Muscle of back (tissue), 13 donors: Measurements from ENCODE around the gene TAMM41. TPM values are rescaled to one million over a fixed set of nuclear protein-coding genes. Genes with fewer than 3 reads are reported as not detected.
"Not testable (repeated sequence)": the region's sequence is repeated elsewhere in the genome, so short reads cannot be mapped to it uniquely, and the experiment has no call there.

Experiments used
- DNase-seq, 3 donors: peaks; one replicate each; pipeline versions ENCODE4 v3.0.0 to v3.0.0-alpha.2; 2013
- long read RNA-seq, 9 donors: transcript quantifications; one replicate each; lab custom pipeline, GENCODE V29; 2026
- polyA plus RNA-seq, 10 donors: library from polyadenylated mRNA; unstranded; fragments of 120-200 nt; gene quantifications; one replicate each; pipeline ENCODE4 v1.2.1, GENCODE V29; 2013; ENCODE audit not compliant: insufficient read length in 10 of 10

Gene TAMM41, protein sequence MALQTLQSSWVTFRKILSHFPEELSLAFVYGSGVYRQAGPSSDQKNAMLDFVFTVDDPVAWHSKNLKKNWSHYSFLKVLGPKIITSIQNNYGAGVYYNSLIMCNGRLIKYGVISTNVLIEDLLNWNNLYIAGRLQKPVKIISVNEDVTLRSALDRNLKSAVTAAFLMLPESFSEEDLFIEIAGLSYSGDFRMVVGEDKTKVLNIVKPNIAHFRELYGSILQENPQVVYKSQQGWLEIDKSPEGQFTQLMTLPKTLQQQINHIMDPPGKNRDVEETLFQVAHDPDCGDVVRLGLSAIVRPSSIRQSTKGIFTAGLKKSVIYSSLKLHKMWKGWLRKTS
- polyA plus RNA-seq: 10 to 100 TPM; 11.3 to 16.7 (median 13.0) TPM
- long read RNA-seq, donor 1, partial matches to known transcripts: 0 of 1 reads
- long read RNA-seq, donor 1, other reads (novel, unspliced or antisense): 0 of 1 reads
- long read RNA-seq, donor 2, partial matches to known transcripts: 0 of 2 reads
- long read RNA-seq, donor 2, other reads (novel, unspliced or antisense): 0 of 2 reads
- long read RNA-seq, donor 3: 0 reads
- long read RNA-seq, donor 4, partial matches to known transcripts: 0 of 2 reads
- long read RNA-seq, donor 4, other reads (novel, unspliced or antisense): 0 of 2 reads
- long read RNA-seq, donor 5, partial matches to known transcripts: 0 of 3 reads
- long read RNA-seq, donor 5, other reads (novel, unspliced or antisense): 0 of 3 reads
- long read RNA-seq, donor 6, partial matches to known transcripts: 0 of 2 reads
- long read RNA-seq, donor 6, other reads (novel, unspliced or antisense): 0 of 2 reads
- long read RNA-seq, donor 7: 0 reads
- long read RNA-seq, donor 8, partial matches to known transcripts: 0 of 3 reads
- long read RNA-seq, donor 8, other reads (novel, unspliced or antisense): 0 of 3 reads
- long read RNA-seq, donor 9, partial matches to known transcripts: 0 of 2 reads
- long read RNA-seq, donor 9, other reads (novel, unspliced or antisense): 0 of 2 reads

DNA sequence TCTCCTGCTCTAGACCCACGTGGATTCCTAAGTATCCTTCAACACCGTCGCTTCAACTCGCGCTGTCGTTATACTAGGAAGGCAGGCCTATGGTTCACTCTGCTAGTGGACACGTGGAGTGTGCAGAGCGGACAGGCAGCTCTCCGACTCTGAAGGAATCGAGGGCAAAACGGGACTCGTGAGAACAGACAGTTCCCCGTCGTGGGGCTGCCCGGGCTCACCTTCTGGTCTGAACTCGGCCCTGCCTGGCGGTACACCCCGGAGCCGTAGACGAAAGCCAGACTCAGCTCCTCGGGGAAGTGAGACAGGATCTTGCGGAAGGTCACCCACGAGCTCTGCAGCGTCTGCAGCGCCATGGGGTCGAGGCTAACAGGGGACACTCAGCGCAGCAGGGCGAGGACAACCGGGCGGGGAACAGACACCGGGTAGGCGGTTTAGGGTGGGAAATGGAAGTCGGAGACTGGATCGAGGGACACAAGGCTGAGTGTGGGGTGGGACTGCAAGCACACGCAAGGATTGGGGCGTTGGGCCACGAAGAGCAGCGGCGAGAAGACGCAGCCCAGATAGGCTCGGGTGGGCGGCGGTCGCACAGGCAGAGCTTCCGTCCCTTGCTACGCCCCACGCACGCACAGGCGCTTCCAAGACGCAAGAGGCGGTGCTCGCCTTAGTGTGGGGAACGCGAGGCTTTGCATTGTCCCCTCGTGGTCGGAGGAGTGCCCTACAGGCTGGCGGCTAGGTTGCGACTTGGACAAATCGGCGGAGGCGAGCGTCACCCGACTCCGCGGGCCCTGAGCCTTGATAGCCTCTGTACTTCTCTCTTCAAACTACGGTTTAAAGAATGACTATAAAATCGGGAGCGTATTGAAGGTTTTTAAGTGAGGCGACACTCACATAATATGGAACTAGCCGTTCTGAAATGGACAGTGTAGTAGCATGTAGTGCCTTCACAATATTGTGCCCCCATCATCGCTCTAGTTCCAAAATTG is at the start of gene TAMM41:
TAMM41 (minus strand) TSS at position 605 of the 986 bp plus-strand sequence; CDS start at position 356, 249 bp downstream.
- DNase-seq: peak; percentile 88 to 96 (median 90)

DNA sequence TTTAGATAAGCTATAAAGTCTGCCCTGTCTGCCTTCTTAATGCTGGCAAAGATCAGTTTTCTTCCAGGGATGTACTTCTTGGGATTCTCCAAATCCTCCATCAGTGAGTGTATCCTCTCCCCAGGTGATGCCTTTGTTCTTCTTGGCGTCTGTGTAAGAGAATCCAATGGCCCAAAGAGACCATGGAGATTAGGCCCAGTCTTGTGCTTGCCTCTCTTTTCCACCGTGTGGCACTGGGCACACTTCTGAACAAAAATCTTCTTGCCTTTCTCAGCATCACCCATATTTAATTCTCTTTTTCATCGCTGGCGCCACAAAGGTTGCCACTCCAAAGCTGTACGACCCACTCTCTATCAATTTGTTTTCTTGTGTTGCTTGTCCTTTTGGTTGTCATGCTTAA is 32.2 kb upstream of the TAMM41 start:
- DNase-seq: no peak

DNA sequence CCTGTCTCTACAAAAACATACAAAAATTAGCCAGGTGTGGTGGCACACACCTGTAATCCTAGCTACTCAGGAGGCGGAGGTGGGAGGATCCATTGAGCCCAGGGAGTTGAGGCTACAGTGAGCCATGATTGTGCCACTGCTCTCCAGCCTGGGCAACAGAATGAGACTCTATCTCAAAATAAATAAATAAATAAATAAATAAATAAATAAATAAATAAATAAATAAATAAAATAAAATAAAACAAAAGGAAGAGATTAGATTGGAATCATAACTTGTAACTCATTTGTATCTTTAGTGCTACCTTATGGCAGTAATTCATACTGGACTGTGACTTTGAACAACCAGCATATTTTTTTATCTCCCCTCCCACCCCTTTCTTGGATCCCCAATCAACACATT is 28.0 kb upstream of the TAMM41 start:
- DNase-seq: not testable (repeated sequence)

DNA sequence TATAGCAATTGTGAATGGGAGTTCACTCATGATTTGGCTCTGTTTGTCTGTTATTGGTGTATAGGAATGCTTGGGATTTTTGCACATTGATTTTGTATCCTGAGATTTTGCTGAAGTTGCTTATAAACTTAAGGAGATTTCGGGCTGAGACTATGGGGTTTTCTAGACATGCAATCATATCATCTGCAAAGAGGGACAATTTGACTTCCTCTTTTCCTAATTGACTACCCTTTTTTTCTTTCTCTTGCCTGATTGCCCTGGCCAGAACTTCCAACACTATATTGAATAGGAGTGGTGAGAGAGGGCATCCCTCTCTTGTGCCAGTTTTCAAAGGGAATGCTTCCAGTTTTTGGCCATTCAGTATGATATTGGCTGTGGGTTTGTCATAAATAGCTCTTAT is 17.1 kb upstream of the TAMM41 start:
- not testable (repeated sequence) for DNase-seq

DNA sequence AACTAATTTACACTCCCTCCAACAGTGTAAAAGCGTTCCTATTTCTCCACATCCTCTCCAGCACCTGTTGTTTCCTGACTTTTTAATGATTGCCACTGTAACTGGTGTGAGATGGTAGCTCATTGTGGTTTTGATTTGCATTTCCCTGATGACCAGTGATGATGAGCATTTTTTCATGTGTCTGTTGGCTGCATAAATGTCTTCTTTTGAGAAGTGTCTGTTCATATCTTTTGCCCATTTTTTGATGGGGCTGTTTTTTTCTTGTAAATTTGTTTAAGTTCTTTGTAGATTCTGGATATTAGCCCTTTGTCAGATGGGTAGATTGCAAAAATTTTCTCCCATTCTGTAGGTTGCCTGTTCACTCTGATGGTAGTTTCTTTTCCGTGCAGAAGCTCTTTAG is 15.9 kb upstream of the TAMM41 start:
- DNase-seq: not testable (repeated sequence)

DNA sequence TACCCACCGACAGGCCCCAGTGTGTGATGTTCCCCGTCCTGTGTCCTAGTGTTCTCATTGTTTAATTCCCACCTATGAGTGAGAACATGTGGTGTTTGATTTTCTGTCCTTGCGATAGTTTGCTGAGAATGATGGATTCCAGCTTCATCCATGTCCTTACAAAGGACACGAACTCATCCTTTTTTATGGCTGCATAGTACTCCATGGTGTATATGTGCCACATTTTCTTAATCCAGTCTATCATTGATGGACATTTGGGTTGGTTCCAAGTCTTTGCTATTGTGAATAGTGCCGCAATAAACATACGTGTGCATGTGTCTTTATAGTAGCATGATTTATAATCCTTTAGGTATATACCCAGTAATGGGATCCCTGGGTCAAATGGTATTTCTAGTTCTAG is 15.5 kb upstream of the TAMM41 start:
- not testable (repeated sequence) for DNase-seq

DNA sequence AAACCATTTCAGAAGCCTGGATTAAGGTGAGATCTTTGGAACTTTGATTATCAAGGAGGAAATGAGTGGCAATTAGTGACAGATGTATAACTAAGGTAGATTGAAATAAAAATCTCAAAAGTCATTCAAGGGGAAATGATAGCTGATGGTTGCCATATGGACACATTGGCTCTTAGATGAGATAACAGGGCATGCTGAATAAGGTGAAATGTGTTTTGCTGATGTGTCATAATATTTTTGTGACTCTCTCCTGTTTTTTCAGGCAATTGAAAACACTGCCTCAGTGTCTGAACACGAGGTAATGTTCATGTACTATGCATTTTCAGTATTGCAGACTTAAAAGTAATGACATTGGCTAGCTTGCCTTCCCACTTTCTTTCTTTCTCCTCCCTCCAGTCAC is 13.5 kb upstream of the TAMM41 start:
- not testable (repeated sequence) for DNase-seq

DNA sequence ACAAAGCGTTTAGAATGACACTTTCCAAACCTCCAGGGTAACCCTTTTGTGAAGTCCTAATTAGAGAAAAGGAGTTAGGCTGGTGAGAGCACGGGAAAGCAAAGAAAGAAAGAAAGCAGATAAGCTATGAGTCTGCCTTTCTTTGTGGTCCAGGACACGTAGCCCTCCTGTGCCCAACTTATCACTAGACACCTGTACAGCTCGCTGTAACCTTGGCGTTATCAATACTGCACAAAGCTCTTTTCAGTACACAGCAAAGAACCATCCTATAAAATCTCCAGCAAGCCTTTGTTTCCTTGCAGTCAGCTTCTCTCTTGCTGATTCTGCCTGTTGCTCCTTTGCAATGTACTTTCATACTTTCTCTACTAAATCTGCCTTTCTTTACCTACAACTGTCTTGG is 6.8 kb upstream of the TAMM41 start:
- DNase-seq: no peak

DNA sequence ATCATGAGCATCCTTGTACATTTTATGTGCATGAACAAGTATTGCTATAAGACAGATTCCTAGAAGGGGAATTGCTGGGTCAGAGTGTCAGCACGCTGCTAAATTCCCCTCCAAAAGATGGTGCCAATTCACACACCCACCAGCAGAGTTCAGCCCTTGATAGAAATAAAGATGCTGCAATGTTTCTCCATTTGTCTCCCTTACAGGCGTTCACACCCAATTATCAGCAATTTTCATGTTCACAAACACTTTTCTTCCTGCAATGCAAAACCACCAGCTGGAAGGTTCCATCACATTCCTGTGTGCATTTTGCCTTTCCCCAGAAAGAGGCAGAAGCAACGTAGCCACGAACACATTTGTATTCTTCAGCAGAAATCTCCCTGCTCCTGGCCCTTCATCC is 3.3 kb upstream of the TAMM41 start:
- DNase-seq: no peak

DNA sequence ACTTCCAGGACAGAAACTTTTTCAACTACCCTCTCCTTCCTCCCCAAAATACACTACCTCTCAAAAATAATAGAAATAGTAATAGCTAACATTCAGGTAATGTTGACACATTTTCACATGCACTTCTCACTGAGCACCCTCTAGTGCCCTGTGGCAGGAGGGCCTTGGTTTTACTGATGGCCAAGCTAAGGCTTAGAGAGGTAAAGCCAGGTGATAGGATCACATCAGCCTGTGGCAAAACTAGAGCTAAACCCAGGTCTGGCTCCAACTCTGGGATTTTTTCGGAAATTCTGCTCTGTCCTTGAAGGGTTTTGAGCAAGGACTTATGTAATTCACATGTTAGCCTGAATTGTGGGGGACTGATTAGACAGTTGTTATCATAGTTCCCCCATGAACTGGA is 922 bp upstream of the TAMM41 start:
- DNase-seq: no peak

DNA sequence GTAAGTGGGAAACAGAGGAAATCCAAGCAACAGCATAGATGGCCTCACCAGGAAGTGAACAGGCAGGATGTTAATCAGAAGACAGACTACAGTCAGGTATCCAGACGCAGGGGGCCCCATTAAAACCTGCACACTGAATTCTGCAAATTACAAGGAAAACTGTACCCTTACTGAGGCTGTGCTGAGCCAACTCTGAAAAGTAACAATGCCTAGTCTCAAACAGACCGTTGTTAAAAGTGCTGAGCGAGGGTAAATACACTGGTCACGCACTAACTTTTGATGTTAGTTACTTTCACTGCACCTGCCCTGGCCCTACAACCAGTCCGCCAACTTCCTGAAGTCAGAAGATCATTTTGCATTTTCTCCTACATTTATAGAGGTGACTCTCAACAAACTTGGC is 1.0 kb downstream of the TAMM41 start:
- DNase-seq: no peak

DNA sequence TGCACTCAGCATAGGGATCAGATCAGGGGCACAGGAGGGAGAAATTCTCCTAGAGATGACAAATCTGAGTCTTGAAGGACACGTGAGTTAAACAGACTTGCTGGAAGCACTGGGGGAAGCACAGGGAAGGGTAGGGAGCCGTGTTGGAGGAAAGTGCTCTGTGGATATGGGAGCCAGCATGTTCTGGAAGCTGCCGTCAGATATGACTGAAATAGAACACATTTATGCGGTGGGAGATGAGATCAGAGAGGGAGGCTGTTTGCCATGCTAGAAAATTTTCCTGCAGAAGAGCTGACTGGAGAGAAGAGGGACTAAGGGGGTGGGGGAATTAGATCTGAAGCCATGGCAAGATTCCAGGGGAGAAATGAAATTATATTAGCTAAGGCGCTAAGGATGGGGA is 1.8 kb downstream of the TAMM41 start:
- DNase-seq: no peak

DNA sequence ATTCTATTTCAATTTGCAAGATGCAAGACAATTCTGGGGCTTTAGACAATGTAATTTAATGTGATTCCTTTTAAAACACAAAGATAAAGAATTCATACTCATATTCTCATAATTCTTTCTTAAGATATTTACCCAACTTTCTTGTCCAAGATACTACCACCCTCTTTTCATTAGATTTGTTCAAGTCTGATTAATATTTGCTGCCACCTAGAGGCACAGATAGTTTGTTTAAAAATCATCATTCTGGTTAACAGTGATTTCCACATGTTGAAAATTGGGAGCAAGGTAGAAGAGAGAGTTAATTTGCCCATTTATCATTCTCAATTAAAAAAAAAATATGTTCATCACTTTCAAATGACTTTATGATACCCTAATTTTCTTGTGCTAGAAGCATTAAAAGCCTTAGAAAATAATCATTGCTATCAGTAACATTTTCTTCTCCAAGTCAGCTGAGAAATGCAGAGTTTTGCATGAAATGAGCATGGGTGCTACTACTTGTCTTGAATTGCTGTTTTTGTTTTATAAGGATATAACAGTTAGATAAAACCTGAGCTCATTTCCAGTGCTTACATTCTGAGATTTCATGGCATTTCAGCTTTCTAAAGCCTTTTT is 11.6 kb downstream of the TAMM41 start:
- DNase-seq: peak; percentile 13 to 56 (median 30)

DNA sequence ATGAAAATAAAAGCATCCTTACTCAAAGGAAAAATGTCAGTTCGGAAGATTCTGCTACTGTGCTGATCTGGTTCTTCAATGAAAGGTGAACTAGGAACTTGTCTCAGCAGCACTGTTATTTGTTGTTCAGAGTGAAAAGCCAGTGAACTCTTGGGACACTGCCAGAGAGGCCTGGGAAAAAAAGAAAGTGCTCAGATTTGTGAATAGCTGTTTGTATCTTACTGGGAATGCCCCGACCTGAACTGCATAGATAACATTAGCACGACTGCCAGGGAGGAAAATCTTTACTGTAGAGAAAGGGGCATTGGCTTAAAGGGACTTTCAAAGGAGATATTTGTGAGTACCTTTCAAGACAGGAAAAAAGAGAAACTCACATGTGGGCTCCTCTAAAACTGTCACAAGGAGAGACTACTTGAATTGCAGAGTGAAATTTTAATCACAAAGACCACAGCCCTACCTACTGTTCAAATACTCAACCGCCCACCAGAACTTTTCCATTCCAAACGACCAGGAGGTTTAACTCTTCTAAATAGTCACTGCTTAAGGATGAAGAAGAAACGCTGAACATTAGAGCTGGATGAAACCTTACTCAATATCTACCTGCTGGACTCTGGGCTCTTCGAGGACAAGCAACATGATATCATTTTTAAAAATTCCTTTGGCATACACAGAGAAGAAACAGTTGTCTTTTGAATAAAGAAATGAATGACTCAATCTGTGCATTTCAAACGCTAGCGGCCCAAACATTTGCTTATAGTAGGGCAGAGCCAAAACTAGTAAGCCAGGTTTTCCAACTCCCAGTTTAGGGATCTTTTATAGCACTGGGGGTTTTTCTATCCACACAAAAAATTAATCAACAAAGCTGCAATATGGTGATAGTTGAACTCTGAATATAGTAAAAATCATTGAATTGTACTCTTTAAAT is 13.4 kb downstream of the TAMM41 start:
- DNase-seq: no peak

DNA sequence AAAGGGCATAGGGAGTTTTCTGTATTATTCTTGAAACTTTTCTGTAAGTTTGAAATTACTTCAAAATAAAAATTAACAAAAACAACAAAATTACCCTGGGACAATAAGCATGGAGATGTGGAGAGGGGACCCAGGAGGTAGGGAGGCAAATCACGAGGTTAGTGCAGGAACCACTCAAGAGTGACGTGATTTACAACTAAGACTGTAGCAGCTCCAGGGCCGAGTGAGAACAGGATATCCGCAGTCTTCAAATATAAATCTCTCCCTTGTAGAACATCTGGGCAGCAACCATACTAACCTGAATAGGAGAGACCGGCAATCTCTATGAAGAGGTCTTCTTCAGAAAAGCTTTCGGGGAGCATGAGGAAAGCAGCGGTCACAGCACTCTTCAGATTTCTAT is 17.3 kb downstream of the TAMM41 start:
- no peak for DNase-seq

DNA sequence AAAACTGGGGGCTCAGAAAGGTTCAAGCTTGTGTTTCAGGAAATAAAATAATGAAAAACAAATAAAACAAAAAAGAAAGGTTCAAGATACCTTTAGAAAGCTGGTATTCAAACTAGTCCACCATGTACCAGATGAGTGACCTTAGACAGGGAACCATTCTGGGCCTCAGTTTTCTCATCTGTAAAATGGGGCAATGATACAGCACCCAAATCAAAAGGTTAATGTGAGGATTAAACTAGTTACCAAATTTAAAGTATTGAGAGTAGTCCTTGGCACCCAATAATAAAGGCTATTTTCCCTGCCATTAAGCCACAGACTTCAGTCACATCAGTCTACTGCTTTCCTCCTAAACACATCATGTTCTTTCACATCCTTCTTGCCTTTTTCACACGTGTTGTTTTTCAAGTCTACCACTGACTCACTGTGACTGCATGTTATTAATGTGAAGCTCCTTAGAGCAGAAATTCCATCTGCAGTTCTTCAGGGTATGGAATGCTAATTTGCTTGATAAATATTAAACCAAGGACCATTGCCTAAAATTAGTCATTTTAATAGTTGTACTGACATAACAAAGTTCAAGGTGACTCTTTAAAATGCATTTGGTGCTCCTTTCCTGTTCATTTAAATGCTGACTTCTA is 19.9 kb downstream of the TAMM41 start:
- DNase-seq: no peak

DNA sequence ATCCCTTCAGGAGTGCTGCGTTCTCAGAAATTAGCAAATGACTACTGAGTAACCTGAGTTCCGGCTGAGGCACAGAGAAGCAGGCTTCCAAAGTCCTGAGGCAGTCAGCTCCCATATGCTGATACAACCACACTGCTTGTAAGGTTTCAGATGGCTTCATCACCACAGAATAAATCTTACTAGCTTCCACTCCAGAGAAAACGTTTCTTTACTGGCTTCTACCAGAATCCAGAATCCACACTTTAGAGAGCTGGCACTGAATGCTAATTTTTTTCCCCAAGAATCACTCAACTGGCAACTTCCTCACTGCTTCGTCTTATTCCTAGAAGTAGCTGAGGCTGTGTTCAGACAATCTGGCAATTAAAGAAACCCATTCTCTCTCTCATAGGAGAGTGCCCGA is 21.4 kb downstream of the TAMM41 start:
- no peak for DNase-seq

DNA sequence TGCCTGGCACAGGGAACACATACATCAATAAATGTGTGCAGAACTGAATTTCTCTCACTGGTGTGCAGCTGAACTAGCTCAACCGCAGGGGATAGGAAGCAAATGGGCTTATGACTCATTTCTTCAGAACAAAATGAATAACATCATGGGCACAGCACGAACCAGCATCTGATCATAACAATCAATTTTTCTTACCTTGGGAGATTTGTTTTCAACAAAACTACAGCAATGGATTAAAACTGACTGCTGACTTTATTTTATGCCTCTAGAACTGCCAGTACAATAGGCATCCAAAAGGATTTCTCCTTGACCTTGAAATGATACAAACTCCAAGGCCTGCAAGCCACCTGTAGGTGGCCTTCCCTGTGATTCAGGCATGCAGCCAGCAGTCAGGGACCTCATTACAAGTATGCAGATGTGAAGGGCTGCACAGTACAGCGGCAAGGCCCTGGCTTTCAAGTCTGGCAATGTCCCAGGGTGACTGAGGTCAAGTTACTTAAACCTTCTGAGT is 26.1 kb downstream of the TAMM41 start:
- DNase-seq: no peak

DNA sequence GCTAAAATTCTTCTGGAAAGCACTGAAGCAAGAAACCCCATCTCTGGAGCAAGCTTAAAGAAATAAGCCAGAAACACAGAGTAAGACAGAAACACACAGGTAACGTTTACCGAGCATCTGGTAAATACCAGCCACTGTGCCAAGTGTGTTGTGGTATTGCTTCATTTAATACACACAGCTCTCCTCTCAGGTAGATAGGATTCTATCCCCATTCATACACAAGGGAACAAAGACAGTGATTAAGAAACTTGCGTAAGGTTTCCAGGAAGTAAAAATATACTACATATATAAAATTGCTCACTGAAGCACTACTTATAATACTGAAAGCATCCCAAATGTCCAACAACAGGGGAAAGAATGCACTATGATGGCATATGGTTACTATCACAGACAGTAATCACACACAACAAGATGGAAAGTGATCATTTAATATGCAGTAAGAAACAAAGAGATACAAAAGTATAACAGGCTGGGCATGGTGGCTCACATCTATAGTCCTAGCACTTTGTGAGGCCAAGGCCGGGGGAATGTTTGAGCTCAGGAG is 27.5 kb downstream of the TAMM41 start:
- no peak for DNase-seq
